HUES48 (cell line): ENCODE results near the gene CMSS1.

Experiments
- H3K27ac ChIP-seq: one replicate; pipeline ENCODE4 v1.7.0; 2013; ENCODE audit warnings: low read depth, low read length, inconsistent platforms
- H3K27me3 ChIP-seq: 2 replicates; pipeline ENCODE4 v1.6.1; 2013; ENCODE audit warnings: mild to moderate bottlenecking, low read length; ENCODE audit not compliant: control insufficient read depth, insufficient read depth
- H3K36me3 ChIP-seq: 2 replicates; pipeline ENCODE4 v1.6.1; 2013; ENCODE audit warnings: low read length; ENCODE audit not compliant: control insufficient read depth, insufficient read depth
- H3K4me1 ChIP-seq: 2 replicates; pipeline ENCODE4 v1.6.1; 2013; ENCODE audit warnings: mild to moderate bottlenecking, low read length; ENCODE audit not compliant: control insufficient read depth, insufficient read depth
- H3K4me3 ChIP-seq: 2 replicates; pipeline ENCODE4 v1.5.1; 2013; ENCODE audit warnings: mild to moderate bottlenecking, low read depth, low read length
- H3K9ac ChIP-seq: 2 replicates; pipeline ENCODE4 v1.6.1; 2013; ENCODE audit warnings: mild to moderate bottlenecking, low read depth, low read length, moderate library complexity
- H3K9me3 ChIP-seq: 2 replicates; pipeline ENCODE4 v1.6.1; 2013; ENCODE audit warnings: low read length; ENCODE audit not compliant: control insufficient read depth, insufficient read depth

CMSS1 gene

DNA sequence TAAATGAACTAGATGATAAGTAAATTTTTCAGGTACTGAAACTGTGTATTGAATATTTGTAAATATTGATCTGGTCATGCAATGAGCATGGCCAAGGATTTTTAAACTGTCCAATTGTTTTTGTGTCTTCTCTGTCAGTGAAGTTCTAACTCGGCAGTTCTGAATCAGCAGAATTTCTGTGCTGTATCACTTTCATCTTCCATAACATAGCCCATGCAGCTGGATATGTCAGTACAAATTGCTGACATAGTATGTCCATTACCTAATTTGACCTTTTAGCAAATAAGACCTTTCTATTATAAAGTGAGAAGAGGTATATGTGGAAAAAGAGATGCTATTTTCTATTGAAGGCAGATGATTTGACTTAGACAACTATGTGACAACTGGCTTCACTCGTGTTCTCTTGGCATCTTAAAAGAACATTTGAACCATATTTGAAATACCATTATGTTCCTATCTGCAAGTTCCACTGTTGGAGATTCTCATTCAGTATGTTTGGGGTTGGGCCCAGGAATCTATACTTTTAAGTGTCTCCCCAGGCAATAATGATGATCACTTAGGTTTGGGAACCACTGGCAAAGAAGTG lies 90.4 kb downstream of the CMSS1 start:
- H3K9ac ChIP-seq, result no peak overlapping the region
- H3K9me3 ChIP-seq, result no peaks in the 10 kb centered on the region
- H3K36me3 ChIP-seq, result no peaks in the 10 kb centered on the region
- no peak overlapping the region for H3K27ac ChIP-seq
- no peaks in the 10 kb centered on the region for H3K27me3 ChIP-seq
- H3K4me3 ChIP-seq, result no peak overlapping the region
- H3K4me1 ChIP-seq, result peaks cover 38% of the 10 kb centered on the region

DNA sequence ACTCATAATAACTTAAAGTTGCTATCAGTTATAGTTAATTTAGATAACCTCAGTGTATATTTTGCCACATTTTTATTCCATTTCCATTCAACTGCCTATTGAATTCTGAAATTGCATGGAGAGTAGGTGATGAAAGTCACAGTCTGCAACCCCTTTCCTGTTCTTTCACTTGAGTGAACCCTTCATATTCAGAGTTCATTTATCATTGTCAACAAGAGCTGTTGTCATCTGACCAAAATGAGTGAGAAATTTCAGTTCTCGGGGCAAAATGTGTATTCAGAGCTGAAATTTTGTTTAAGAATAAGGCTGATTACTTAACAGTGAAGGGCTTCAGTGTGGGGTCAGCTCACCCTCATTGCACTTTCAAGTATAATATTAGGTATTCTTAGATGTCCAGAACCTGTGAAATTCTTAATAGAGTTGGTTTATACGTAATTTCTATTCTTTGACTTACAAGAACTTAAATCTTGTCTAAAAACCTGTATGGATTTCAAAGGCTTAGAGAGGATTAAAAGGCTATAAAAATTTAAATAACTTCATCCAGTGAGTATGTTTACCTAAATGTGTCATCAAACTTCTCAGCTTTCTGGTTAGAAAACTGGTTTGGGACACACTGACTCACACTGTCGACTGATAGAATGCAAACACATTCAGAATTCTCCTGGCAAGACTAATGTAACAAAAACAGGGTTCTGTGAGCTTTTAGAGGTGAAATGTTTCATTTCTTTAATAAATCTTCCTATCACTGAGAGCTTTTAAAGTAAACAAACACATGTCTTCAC lies 92.2 kb downstream of the CMSS1 start:
- Histone ChIP-seq H3K36me3 (no peaks in the 10 kb centered on the region), H3K4me3 (no peak overlapping the region), H3K27me3 (no peaks in the 10 kb centered on the region), H3K9me3 (no peaks in the 10 kb centered on the region), H3K27ac (peak overlapping the region; percentile 72), H3K4me1 (peaks cover 37% of the 10 kb centered on the region), H3K9ac (no peak overlapping the region)

DNA sequence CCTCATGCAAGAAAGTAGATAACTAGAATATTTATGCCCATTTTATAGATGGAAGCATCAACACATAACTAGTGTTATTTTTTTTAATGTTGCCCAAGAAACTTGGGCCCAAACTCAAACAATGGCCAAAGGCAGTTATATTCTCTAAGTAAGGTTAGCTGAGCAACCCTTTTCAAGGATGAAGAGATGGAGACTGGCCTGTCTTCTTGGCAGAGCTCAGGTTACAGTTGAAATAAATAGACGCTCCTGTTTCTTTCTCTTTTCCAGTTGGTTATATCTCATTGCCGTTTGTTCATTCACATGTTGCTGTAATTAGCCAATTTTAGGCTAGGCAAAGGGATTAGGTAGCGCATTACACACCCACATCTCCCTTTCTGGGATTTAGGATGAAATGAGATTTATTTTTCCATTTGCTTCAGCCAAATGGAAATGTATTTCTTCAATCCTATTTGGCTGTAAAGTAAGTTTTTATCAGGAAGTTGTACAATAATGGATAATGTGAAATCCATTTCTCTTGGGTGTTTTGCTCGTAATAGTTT lies 93.2 kb downstream of the CMSS1 start:
- Histone ChIP-seq H3K9me3 (no peaks in the 10 kb centered on the region), H3K27ac (no peak overlapping the region), H3K4me3 (no peak overlapping the region), H3K27me3 (no peaks in the 10 kb centered on the region), H3K4me1 (peaks cover 38% of the 10 kb centered on the region), H3K36me3 (no peaks in the 10 kb centered on the region), H3K9ac (no peak overlapping the region)

GRCh38 chr3:99911433-99911832 lies 93.8 kb downstream of the CMSS1 start:
- H3K27ac ChIP-seq, result no peak overlapping the region

GRCh38 chr3:99915906-99916432 lies 98.3 kb downstream of the CMSS1 start:
- Histone ChIP-seq H3K36me3 (no peaks in the 10 kb centered on the region), H3K9me3 (no peaks in the 10 kb centered on the region), H3K9ac (no peak overlapping the region), H3K27me3 (no peaks in the 10 kb centered on the region), H3K27ac (no peak overlapping the region), H3K4me1 (peaks cover 34% of the 10 kb centered on the region), H3K4me3 (no peak overlapping the region)

More at GRCh38 chr3:99911433-99911832, 93.8 kb downstream of the CMSS1 start:
- Histone ChIP-seq H3K4me3 (no peak overlapping the region), H3K9ac (no peak overlapping the region), H3K9me3 (no peaks in the 10 kb centered on the region), H3K27me3 (no peaks in the 10 kb centered on the region), H3K4me1 (peaks cover 38% of the 10 kb centered on the region), H3K36me3 (no peaks in the 10 kb centered on the region)

GRCh38 chr3:99918715-99919114 lies 101.1 kb downstream of the CMSS1 start:
- Histone ChIP-seq H3K9ac (no peak overlapping the region), H3K4me1 (peaks cover 31% of the 10 kb centered on the region), H3K36me3 (no peaks in the 10 kb centered on the region), H3K9me3 (no peaks in the 10 kb centered on the region), H3K27me3 (no peaks in the 10 kb centered on the region), H3K4me3 (no peak overlapping the region), H3K27ac (no peak overlapping the region)

DNA sequence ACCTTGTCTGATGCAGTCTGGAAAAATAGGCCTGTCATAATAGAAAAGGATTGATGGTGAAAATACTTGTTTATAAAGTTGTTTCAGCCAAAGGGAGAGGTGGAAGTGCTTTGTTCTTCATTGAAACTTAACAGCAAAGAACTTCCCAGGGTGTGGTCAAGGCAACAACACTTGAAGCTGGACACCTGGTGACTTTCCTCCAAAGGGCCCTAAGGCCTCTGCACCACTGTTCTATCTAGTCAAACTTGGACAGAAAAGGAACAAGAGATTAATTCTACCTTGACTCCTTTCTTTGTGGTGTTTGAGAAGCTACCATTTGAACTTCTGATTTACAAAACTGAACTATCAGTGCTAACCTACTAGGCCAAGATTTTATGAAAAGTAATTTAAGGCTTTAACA lies 102.0 kb downstream of the CMSS1 start:
- H3K27me3 ChIP-seq, result no peaks in the 10 kb centered on the region
- H3K4me1 ChIP-seq, result peaks cover 24% of the 10 kb centered on the region
- no peak overlapping the region for H3K4me3 ChIP-seq
- no peaks in the 10 kb centered on the region for H3K36me3 ChIP-seq
- peak overlapping the region; percentile 83 for H3K27ac ChIP-seq
- no peak overlapping the region for H3K9ac ChIP-seq
- H3K9me3 ChIP-seq, result no peaks in the 10 kb centered on the region

- peak overlapping the region; percentile 13; the same call in 1 of the 2 replicates for H3K9ac ChIP-seq
- peak overlapping the region; percentile 88 for H3K27ac ChIP-seq
- no peaks in the 10 kb centered on the region for H3K36me3 ChIP-seq
- H3K9me3 ChIP-seq, result no peaks in the 10 kb centered on the region
- peak overlapping the region; percentile 25; the same call in 1 of the 2 replicates for H3K4me3 ChIP-seq
- no peaks in the 10 kb centered on the region for H3K27me3 ChIP-seq
- peaks cover 31% of the 10 kb centered on the region for H3K4me1 ChIP-seq
Observed at GRCh38 chr3:99920481-99921376, 103.1 kb downstream of the CMSS1 start.

DNA sequence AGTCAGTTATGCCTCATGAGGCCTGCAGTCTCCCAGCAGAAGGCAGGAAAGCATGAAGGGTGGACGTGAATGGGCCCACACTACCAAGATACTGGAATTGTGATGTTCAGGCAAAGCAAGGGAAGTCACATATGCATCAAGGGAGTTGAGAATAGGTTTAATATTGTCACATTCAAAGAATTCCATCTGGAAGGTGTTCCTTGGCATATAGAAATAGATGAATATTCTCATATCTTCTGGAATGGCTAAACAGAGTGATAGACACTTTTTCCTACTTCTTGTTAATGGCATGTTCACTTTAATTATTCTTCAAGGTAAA lies 103.7 kb downstream of the CMSS1 start:
- Histone ChIP-seq H3K9ac (no peak overlapping the region), H3K4me1 (peaks cover 37% of the 10 kb centered on the region), H3K27me3 (no peaks in the 10 kb centered on the region), H3K4me3 (no peak overlapping the region), H3K9me3 (no peaks in the 10 kb centered on the region), H3K27ac (peak overlapping the region; percentile 88), H3K36me3 (no peaks in the 10 kb centered on the region)

GRCh38 chr3:99921986-99922385 lies 104.3 kb downstream of the CMSS1 start:
- Histone ChIP-seq H3K4me1 (peaks cover 43% of the 10 kb centered on the region), H3K36me3 (no peaks in the 10 kb centered on the region), H3K27me3 (no peaks in the 10 kb centered on the region), H3K27ac (no peak overlapping the region), H3K9ac (no peak overlapping the region), H3K4me3 (no peak overlapping the region), H3K9me3 (no peaks in the 10 kb centered on the region)
